GM23338 (cell line): ENCODE measurements around the gene CPLX3. TPM values are rescaled to one million over a fixed set of nuclear protein-coding genes. Genes with fewer than 3 reads are reported as not detected.

Experiments used
- ATAC-seq: fragments of 200-7000 bp; cut with Tn5 transposase; 3 replicates; pipeline ENCODE4 v1.9.1; 2020
- DNase-seq: peaks from one replicate; pipeline ENCODE4 v3.0.0-alpha.2; 2015; ENCODE audit warnings: low spot score
- H2AFZ ChIP-seq: fragments of 200-600 bp; sonication (generic); 2 replicates; pipeline ENCODE4 v1.8.0; 2016; ENCODE audit warnings: antibody characterized with exemption, mild to moderate bottlenecking, moderate library complexity
- H3F3A ChIP-seq: fragments of 200-600 bp; sonication (generic); replicated peaks from 2 replicates; pipeline ENCODE4 v1.8.0; 2017; ENCODE audit warnings: antibody characterized with exemption, mixed run types, low read depth
- H3K27ac ChIP-seq: fragments of 200-600 bp; sonication (generic); 2 replicates; pipeline ENCODE4 v1.6.1; 2016; ENCODE audit warnings: low read depth
- H3K27me3 ChIP-seq: fragments of 200-600 bp; sonication (generic); 2 replicates; pipeline ENCODE4 v1.8.0; 2016; ENCODE audit warnings: mild to moderate bottlenecking, mixed run types, moderate library complexity; ENCODE audit not compliant: insufficient read depth
- H3K36me3 ChIP-seq: fragments of 200-600 bp; sonication (generic); 2 replicates; pipeline ENCODE4 v1.8.0; 2016; ENCODE audit warnings: mild to moderate bottlenecking; ENCODE audit not compliant: insufficient read depth
- H3K4me1 ChIP-seq: fragments of 200-600 bp; sonication (generic); 2 replicates; pipeline ENCODE4 v1.8.0; 2016; ENCODE audit warnings: mild to moderate bottlenecking, moderate library complexity; ENCODE audit not compliant: insufficient read depth
- H3K4me2 ChIP-seq: fragments of 200-600 bp; sonication (generic); 2 replicates; pipeline ENCODE4 v1.7.1; 2017; ENCODE audit warnings: mixed run types
- H3K4me3 ChIP-seq: fragments of 200-600 bp; sonication (generic); 2 replicates; pipeline ENCODE4 v1.6.1; 2016; ENCODE audit warnings: mixed run types
- H3K79me2 ChIP-seq: fragments of 200-600 bp; sonication (generic); replicated peaks from 2 replicates; pipeline ENCODE4 v1.8.0; 2017; ENCODE audit warnings: mild to moderate bottlenecking; ENCODE audit not compliant: insufficient read depth
- H3K9me2 ChIP-seq: fragments of 200-600 bp; sonication (generic); 2 replicates; pipeline ENCODE4 v1.8.0; 2017; ENCODE audit not compliant: insufficient read depth
- H4K20me1 ChIP-seq: fragments of 200-600 bp; sonication (generic); replicated peaks from 2 replicates; pipeline ENCODE4 v1.8.0; 2017; ENCODE audit warnings: mild to moderate bottlenecking; ENCODE audit not compliant: insufficient read depth
- H3K27ac Mint-ChIP-seq: 2 replicates; pipeline ENCODE4 v1.8.0; 2020; ENCODE audit warnings: inconsistent platforms, mild to moderate bottlenecking, moderate library complexity, mixed read lengths
- H3K27me3 Mint-ChIP-seq: 3 replicates; pipeline ENCODE4 v1.8.0; 2022; ENCODE audit warnings: low read depth, mild to moderate bottlenecking, moderate library complexity, mixed read lengths, inconsistent platforms; ENCODE audit not compliant: insufficient read depth, poor library complexity
- H3K36me3 Mint-ChIP-seq: 3 replicates; pipeline ENCODE4 v1.8.0; 2021; ENCODE audit warnings: low read depth, mild to moderate bottlenecking, inconsistent platforms, moderate library complexity, mixed read lengths
- H3K4me1 Mint-ChIP-seq: 3 replicates; pipeline ENCODE4 v1.8.0; 2020; ENCODE audit warnings: mild to moderate bottlenecking, inconsistent platforms, mixed read lengths
- H3K4me3 Mint-ChIP-seq: 3 replicates; pipeline ENCODE4 v1.8.0; 2021; ENCODE audit warnings: moderate library complexity, mild to moderate bottlenecking, inconsistent platforms, mixed read lengths
- H3K9me3 Mint-ChIP-seq: 3 replicates; pipeline ENCODE4 v1.8.0; 2020; ENCODE audit warnings: moderate library complexity, mild to moderate bottlenecking, inconsistent platforms, mixed read lengths
- STAT1 ChIP-seq: IDR thresholded peaks from one replicate; pipeline ENCODE4 v1.6.1; 2016; ENCODE audit warnings: antibody characterized with exemption; ENCODE audit not compliant: unreplicated experiment
- polyA plus RNA-seq: library from polyadenylated mRNA; unstranded; fragments of >200 nt; fragmentation: Nextera tagmentation; extraction: Ambion mirVana; gene quantifications from 2 replicates; pipeline ENCODE4 v1.2.1, GENCODE V29; 2016
- total RNA-seq: library from RNA; depleted of rRNA; stranded (reverse); fragments of >200 nt; shearing (Covaris generic); gene quantifications from 2 replicates; pipeline ENCODE4 v1.2.3, GENCODE V29; 2014
- TF ChIP-seq, protein P1 (sequence below): fragments of 250-450 bp; sonication (Bioruptor Pico); IDR thresholded peaks from 2 replicates; pipeline ENCODE4 v1.5.0; 2020; ENCODE audit warnings: mild to moderate bottlenecking, moderate library complexity
- TF ChIP-seq, protein P2 (sequence below), 2 experiments: fragments of 200-600 bp in 1 of 2; sonication (generic) in 1 of 2; conservative IDR thresholded peaks; 2 replicates each; pipeline versions ENCODE4 v1.5.1 to v1.6.1; 2016 to 2017; ENCODE audit warnings: antibody characterized with exemption in 2 of 2, low read depth in 2 of 2, mild to moderate bottlenecking in 2 of 2, moderate library complexity in 1 of 2

CPLX3 gene
- total and polyA plus RNA-seq, 2 experiments from 2014 or later = 0.66 TPM; not detected in 1

DNA sequence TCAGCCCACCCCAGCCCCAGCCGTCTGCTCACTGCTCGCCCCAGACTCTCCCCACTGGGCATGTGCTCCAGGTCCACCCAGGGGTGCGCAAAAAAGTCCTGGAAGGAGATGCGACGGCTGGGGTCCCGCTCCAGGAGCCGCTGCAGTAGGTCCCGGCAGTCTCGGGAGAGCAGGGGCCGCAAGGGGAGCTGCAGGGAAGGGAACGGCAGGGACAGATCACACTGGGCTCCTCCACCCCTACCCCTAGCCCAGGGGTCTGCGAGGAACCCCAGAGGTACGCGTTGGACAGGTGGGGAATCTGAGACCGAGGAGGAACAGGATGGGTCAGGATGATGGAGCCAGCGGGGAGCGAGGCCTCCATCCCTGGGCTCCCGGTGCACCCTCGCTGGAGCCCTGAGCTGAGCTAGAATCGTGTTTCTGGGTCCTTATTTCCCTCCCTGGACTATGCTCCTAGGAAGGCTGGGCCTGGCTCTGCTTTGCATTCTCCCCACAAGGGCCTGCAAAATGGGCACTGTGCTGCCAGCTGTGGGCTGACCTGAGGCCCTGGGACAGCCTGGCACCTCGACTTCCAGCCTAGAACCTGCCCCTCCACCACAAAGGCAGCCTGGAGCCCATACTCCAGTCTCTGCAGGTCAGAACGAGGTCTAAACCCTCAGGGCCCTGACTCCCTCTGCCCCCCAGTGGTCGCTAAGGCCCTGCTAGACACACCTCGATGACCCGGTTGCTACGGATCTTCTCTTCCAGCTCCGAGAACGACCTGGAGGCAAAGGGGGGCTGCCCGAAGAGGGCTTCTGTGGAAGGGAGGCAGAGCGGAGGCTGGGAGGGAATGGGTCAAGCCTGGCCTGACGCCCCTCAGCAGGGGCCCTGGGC, 13.3 kb downstream of the CPLX3 start:
- Mint-ChIP-seq H3K9me3 (no peaks in the 10 kb centered on the region; the same call in 2 of the 3 replicates), H3K4me1 (peaks cover 33% of the 10 kb centered on the region), H3K27me3 (peaks cover 23% of the 10 kb centered on the region), H3K27ac (no peak overlapping the region), H3K36me3 (peaks cover 22% of the 10 kb centered on the region), H3K4me3 (no peak overlapping the region)
- Histone ChIP-seq H3K27me3 (no peaks in the 10 kb centered on the region), H3K36me3 (no peaks in the 10 kb centered on the region; the same call in 1 of the 2 replicates), H3F3A (peaks cover 9% of the 10 kb centered on the region; the same call in 1 of the 2 replicates), H3K4me1 (peaks cover 9% of the 10 kb centered on the region), H2AFZ (no peak overlapping the region), H3K79me2 (no peaks in the 10 kb centered on the region), H3K9me2 (no peaks in the 10 kb centered on the region), H3K27ac (no peak overlapping the region), H3K4me2 (no peak overlapping the region), H4K20me1 (no peaks in the 10 kb centered on the region; the same call in 1 of the 2 replicates), H3K4me3 (no peak overlapping the region)
- ATAC-seq (peak; percentile 6), DNase-seq (peak; percentile 62)
- TF ChIP-seq, protein P1, sequence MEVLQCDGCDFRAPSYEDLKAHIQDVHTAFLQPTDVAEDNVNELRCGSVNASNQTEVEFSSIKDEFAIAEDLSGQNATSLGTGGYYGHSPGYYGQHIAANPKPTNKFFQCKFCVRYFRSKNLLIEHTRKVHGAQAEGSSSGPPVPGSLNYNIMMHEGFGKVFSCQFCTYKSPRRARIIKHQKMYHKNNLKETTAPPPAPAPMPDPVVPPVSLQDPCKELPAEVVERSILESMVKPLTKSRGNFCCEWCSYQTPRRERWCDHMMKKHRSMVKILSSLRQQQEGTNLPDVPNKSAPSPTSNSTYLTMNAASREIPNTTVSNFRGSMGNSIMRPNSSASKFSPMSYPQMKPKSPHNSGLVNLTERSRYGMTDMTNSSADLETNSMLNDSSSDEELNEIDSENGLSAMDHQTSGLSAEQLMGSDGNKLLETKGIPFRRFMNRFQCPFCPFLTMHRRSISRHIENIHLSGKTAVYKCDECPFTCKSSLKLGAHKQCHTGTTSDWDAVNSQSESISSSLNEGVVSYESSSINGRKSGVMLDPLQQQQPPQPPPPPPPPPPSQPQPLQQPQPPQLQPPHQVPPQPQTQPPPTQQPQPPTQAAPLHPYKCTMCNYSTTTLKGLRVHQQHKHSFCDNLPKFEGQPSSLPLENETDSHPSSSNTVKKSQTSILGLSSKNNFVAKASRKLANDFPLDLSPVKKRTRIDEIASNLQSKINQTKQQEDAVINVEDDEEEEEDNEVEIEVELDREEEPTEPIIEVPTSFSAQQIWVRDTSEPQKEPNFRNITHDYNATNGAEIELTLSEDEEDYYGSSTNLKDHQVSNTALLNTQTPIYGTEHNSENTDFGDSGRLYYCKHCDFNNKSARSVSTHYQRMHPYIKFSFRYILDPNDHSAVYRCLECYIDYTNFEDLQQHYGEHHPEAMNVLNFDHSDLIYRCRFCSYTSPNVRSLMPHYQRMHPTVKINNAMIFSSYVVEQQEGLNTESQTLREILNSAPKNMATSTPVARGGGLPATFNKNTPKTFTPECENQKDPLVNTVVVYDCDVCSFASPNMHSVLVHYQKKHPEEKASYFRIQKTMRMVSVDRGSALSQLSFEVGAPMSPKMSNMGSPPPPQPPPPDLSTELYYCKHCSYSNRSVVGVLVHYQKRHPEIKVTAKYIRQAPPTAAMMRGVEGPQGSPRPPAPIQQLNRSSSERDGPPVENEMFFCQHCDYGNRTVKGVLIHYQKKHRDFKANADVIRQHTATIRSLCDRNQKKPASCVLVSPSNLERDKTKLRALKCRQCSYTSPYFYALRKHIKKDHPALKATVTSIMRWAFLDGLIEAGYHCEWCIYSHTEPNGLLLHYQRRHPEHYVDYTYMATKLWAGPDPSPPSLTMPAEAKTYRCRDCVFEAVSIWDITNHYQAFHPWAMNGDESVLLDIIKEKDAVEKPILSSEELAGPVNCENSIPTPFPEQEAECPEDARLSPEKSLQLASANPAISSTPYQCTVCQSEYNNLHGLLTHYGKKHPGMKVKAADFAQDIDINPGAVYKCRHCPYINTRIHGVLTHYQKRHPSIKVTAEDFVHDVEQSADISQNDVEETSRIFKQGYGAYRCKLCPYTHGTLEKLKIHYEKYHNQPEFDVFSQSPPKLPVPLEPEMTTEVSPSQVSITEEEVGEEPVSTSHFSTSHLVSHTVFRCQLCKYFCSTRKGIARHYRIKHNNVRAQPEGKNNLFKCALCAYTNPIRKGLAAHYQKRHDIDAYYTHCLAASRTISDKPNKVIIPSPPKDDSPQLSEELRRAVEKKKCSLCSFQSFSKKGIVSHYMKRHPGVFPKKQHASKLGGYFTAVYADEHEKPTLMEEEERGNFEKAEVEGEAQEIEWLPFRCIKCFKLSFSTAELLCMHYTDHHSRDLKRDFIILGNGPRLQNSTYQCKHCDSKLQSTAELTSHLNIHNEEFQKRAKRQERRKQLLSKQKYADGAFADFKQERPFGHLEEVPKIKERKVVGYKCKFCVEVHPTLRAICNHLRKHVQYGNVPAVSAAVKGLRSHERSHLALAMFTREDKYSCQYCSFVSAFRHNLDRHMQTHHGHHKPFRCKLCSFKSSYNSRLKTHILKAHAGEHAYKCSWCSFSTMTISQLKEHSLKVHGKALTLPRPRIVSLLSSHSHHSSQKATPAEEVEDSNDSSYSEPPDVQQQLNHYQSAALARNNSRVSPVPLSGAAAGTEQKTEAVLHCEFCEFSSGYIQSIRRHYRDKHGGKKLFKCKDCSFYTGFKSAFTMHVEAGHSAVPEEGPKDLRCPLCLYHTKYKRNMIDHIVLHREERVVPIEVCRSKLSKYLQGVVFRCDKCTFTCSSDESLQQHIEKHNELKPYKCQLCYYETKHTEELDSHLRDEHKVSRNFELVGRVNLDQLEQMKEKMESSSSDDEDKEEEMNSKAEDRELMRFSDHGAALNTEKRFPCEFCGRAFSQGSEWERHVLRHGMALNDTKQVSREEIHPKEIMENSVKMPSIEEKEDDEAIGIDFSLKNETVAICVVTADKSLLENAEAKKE (CRISPR knock-in tag) = no peak
- TF ChIP-seq, protein P2, sequence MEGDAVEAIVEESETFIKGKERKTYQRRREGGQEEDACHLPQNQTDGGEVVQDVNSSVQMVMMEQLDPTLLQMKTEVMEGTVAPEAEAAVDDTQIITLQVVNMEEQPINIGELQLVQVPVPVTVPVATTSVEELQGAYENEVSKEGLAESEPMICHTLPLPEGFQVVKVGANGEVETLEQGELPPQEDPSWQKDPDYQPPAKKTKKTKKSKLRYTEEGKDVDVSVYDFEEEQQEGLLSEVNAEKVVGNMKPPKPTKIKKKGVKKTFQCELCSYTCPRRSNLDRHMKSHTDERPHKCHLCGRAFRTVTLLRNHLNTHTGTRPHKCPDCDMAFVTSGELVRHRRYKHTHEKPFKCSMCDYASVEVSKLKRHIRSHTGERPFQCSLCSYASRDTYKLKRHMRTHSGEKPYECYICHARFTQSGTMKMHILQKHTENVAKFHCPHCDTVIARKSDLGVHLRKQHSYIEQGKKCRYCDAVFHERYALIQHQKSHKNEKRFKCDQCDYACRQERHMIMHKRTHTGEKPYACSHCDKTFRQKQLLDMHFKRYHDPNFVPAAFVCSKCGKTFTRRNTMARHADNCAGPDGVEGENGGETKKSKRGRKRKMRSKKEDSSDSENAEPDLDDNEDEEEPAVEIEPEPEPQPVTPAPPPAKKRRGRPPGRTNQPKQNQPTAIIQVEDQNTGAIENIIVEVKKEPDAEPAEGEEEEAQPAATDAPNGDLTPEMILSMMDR (conservative IDR thresholded peaks at IDR 0.05; ENCODE audit: low read depth in 2 of 2) = peak; percentile 17 to 59; a peak in 3 of 4 replicates
- TF ChIP-seq STAT1 = no peak
